HFF-Myc (cell line): ENCODE measurements around the gene RPRD1B.

Experiments used
- DNase-seq: peaks from one replicate; pipeline ENCODE4 v3.0.0-alpha.2; 2011; ENCODE audit warnings: low read depth; ENCODE audit errors: extremely low read depth
- H3K4me3 ChIP-seq: replicated peaks from 2 replicates; pipeline ENCODE4 v1.5.1; 2011; ENCODE audit warnings: low read depth, mild to moderate bottlenecking, control low read depth, low read length
- CTCF ChIP-seq: IDR thresholded peaks from 2 replicates; pipeline ENCODE4 v1.5.1; 2012; ENCODE audit warnings: mild to moderate bottlenecking, low read depth, low read length, control low read depth; ENCODE audit errors: missing control alignments

RPRD1B gene

GRCh38 chr20:38123021-38123587 is 89.6 kb downstream of the RPRD1B start:
- DNase-seq = no peak
- no peak for TF ChIP-seq CTCF
- no peak overlapping the region for H3K4me3 ChIP-seq

DNA sequence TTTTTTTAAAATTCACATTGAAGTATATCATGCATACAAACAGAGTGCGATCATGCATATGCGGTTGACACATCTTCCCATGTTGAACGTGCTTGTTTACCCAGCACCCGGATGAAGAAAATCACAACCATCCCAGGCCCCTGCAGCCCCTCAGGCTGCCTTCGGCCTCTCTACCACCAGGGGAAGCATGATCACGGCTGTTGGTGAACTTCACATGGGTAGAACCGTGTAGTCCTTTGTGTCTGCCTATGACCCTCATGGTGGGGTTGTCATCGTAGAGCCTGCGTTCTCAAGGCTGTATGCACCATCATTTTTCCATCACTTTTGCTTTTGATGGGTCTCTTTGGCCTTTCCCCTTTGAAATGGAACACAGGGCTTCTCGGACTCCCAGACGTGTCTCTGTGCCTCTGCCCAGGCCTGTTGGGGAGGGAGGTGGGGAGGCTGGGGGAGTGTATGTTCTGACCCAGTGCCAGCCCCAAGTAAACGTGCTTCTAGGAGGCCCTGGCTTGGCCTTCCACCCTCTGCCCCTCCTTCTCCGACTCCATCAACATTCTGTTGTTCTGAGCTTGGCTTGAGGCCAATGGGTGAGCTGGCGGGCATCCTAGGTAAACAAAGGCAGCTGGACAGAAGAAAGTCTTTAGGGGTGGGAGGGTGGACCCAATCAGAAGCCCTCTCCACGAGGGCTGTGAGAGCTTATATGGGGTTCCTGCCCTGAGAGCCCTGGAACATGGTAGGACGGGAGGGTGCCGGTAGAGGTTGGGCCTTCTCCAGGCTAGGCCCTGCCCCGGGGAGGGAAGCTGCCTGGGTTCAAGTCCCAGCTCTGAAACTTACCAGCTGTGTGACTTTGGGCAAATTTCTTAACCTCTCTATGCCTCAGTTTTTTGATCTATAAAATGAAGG is 91.9 kb downstream of the RPRD1B start:
- TF ChIP-seq CTCF = peak; percentile 17
- no peak for DNase-seq
- no peak overlapping the region for H3K4me3 ChIP-seq

GRCh38 chr20:38126146-38126921 is 92.8 kb downstream of the RPRD1B start:
- no peak for DNase-seq
- H3K4me3 ChIP-seq = no peak overlapping the region
- TF ChIP-seq CTCF = no peak

GRCh38 chr20:38126932-38127621 is 93.5 kb downstream of the RPRD1B start:
- no peak for DNase-seq

DNA sequence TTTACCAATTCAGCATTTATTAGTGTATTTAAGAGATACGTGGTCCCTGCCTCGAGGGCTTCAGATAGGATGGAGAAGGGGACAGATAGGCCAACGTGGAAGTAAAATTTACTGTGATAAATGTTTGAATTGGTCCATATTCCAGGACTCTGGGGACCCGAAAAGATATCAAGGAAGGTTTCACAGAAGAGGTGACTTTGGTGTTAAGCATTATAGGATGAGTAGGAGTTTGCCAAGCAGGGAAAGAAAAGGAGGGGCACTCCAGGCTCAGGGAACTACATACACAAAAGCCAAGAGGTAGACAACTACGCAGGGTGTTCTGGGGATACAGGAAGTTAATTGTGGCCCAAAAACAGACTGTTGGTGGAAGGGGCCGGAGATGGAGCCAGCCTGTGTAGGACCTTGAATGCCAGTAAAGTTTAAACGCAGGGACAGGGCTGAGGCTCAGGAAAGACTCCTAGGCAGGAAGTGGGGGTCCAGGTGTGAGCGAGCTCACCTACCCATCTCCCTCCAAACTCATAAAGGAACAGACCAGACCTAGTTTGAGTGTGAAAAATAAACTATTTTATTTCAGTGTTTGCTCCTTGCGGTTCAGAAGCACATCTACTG is 94.5 kb downstream of the RPRD1B start:
- no peak for TF ChIP-seq CTCF

More at GRCh38 chr20:38126932-38127621, 93.5 kb downstream of the RPRD1B start:
- H3K4me3 ChIP-seq = no peak overlapping the region
- TF ChIP-seq CTCF = no peak

DNA sequence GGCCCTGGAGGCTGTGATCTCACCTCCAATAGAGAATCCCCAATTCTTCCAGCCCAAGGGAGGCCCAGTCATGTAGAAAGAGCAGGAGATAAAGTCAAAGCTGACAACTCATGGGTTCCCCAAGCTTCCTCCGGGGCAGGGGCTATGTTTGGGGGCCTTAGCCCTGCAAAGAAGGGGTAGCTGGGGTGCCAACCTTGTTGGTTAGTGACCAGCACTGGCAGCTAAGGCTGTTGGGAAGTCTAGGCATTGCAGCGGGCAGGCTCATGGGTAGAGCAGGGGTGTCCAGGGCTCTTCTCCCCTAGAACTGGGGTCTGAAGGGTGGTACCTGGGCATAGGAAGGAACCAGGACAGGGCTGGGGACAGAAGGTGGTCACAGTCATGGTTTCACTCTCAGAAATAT is 95.1 kb downstream of the RPRD1B start:
- no peak overlapping the region for H3K4me3 ChIP-seq
- TF ChIP-seq CTCF = no peak
- DNase-seq = no peak

More for the DNA sequence above, 94.5 kb downstream of the RPRD1B start:
- no peak overlapping the region for H3K4me3 ChIP-seq
- no peak for DNase-seq
